ENCODE data around the gene NPM3. TPM values are rescaled to one million over a fixed set of nuclear protein-coding genes. Genes with fewer than 3 reads are reported as not detected.

Gene NPM3
- total RNA-seq, 1 donor from 2014 or later = 151 TPM

DNA sequence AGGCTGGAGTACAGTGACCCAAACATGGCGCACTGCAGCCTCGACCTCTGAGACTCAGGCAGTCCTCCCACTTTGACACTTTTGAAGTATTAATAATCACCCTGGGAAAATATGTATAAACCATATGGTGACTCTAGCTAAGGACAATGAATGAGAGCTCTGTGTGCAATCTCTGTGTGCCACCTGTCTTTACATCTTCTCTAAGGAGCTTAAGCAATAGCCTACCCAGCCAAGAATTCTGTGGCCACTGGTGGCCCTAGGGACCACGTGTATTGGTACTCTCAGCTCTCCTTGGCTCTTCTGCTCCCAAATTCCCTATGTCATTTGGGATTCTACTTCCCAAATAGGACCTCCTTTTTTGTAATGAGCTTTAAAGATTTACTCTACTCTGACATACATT is 31.0 kb downstream of the NPM3 start:
- H3K4me1 Mint-ChIP-seq (ENCODE audit: low read depth) = no peaks in the 10 kb centered on the region
- no peak for DNase-seq (ENCODE audit: low spot score)
- no peaks in the 10 kb centered on the region for H3K36me3 Mint-ChIP-seq (ENCODE audit: low read depth)
- H3K4me3 Mint-ChIP-seq = no peak overlapping the region
- no peak overlapping the region for H3K27ac Mint-ChIP-seq
- intact Hi-C loops (cut with micrococcal nuclease) = no loop called here
- H3K9me3 Mint-ChIP-seq = no peaks in the 10 kb centered on the region
- peaks cover 36% of the 10 kb centered on the region for H3K27me3 Mint-ChIP-seq (ENCODE audit: insufficient read depth)

- Mint-ChIP-seq H3K27me3 (ENCODE audit: insufficient read depth) (peaks cover 23% of the 10 kb centered on the region), H3K27ac (no peak overlapping the region), H3K9me3 (no peaks in the 10 kb centered on the region), H3K4me3 (no peak overlapping the region), H3K36me3 (ENCODE audit: low read depth) (no peaks in the 10 kb centered on the region), H3K4me1 (ENCODE audit: low read depth) (no peaks in the 10 kb centered on the region)
- DNase-seq (ENCODE audit: low spot score) = no peak
- intact Hi-C loops (cut with micrococcal nuclease) = no loop called here
These were observed 33.9 kb downstream of the NPM3 start for GRCh38 chr10:101749047-101750016.

GRCh38 chr10:101748496-101748895 is 34.8 kb downstream of the NPM3 start:
- Mint-ChIP-seq H3K36me3 (ENCODE audit: low read depth) (no peaks in the 10 kb centered on the region), H3K27ac (no peak overlapping the region), H3K9me3 (no peaks in the 10 kb centered on the region), H3K27me3 (ENCODE audit: insufficient read depth) (peaks cover 16% of the 10 kb centered on the region), H3K4me1 (ENCODE audit: low read depth) (no peaks in the 10 kb centered on the region), H3K4me3 (no peak overlapping the region)
- DNase-seq (ENCODE audit: low spot score) = no peak
- intact Hi-C loops (cut with micrococcal nuclease) = no loop called here

- no peaks in the 10 kb centered on the region for H3K9me3 Mint-ChIP-seq
- no peak overlapping the region for H3K4me3 Mint-ChIP-seq
- peaks cover 14% of the 10 kb centered on the region for H3K27me3 Mint-ChIP-seq (ENCODE audit: insufficient read depth)
- DNase-seq (ENCODE audit: low spot score) = no peak
- intact Hi-C loops (cut with micrococcal nuclease) = no loop called here
- no peaks in the 10 kb centered on the region for H3K36me3 Mint-ChIP-seq (ENCODE audit: low read depth)
- H3K4me1 Mint-ChIP-seq (ENCODE audit: low read depth) = no peaks in the 10 kb centered on the region
- H3K27ac Mint-ChIP-seq = no peak overlapping the region
These were observed 38.1 kb downstream of the NPM3 start for GRCh38 chr10:101745074-101745696.

DNA sequence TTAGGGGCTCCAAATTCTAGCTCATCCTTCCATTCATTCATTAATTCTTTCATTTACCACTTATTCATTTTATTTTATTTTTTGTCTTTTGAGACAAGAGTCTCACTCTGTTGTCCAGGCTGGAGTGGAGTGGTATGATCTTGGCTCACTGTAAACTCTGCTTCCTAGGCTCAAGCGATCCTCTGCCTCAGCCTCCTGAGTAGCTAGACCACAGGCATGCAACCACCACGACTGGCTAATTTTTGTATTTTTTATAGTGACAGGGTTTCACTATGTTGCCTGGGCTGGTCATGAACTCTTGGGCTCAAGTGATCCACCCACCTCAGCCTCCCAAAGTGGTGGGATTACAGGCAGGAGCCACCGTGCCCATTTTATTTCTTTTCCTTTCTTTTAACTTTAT is 39.0 kb downstream of the NPM3 start:
- Mint-ChIP-seq H3K9me3 (no peaks in the 10 kb centered on the region), H3K27ac (no peak overlapping the region), H3K27me3 (ENCODE audit: insufficient read depth) (peaks cover 13% of the 10 kb centered on the region), H3K4me3 (no peak overlapping the region), H3K36me3 (ENCODE audit: low read depth) (no peaks in the 10 kb centered on the region), H3K4me1 (ENCODE audit: low read depth) (no peaks in the 10 kb centered on the region)
- no peak for DNase-seq (ENCODE audit: low spot score)
- intact Hi-C loops (cut with micrococcal nuclease) = no loop called here

GRCh38 chr10:101741938-101742337 is 41.3 kb downstream of the NPM3 start:
- no peak for DNase-seq (ENCODE audit: low spot score)
- Mint-ChIP-seq H3K9me3 (no peaks in the 10 kb centered on the region), H3K4me1 (ENCODE audit: low read depth) (no peaks in the 10 kb centered on the region), H3K27ac (no peak overlapping the region), H3K27me3 (ENCODE audit: insufficient read depth) (peaks cover 12% of the 10 kb centered on the region), H3K4me3 (no peak overlapping the region), H3K36me3 (ENCODE audit: low read depth) (no peaks in the 10 kb centered on the region)
- intact Hi-C loops (cut with micrococcal nuclease) = no loop called here

GRCh38 chr10:101736666-101737065 is 46.6 kb downstream of the NPM3 start:
- no peak for DNase-seq (ENCODE audit: low spot score)
- no peaks in the 10 kb centered on the region for H3K9me3 Mint-ChIP-seq
- H3K27me3 Mint-ChIP-seq (ENCODE audit: insufficient read depth) = peaks cover 7% of the 10 kb centered on the region
- intact Hi-C loops (cut with micrococcal nuclease) = no loop called here
- no peak overlapping the region for H3K4me3 Mint-ChIP-seq
- H3K4me1 Mint-ChIP-seq (ENCODE audit: low read depth) = no peaks in the 10 kb centered on the region
- no peaks in the 10 kb centered on the region for H3K36me3 Mint-ChIP-seq (ENCODE audit: low read depth)
- no peak overlapping the region for H3K27ac Mint-ChIP-seq

GRCh38 chr10:101732096-101732495 is 51.1 kb downstream of the NPM3 start:
- Mint-ChIP-seq H3K4me3 (no peak overlapping the region), H3K9me3 (no peaks in the 10 kb centered on the region), H3K27me3 (ENCODE audit: insufficient read depth) (peaks cover 20% of the 10 kb centered on the region), H3K36me3 (ENCODE audit: low read depth) (no peaks in the 10 kb centered on the region), H3K4me1 (ENCODE audit: low read depth) (no peaks in the 10 kb centered on the region), H3K27ac (no peak overlapping the region)
- no peak for DNase-seq (ENCODE audit: low spot score)
- intact Hi-C loops (cut with micrococcal nuclease) = no loop called here

Other genes starting within 250 kb of the NPM3 start
- gene POLL, start 195.2 kb downstream of the NPM3 start, total RNA-seq = 32.4 and 33.5 TPM in 2 replicates
- gene DPCD, start 195.1 kb downstream of the NPM3 start, total RNA-seq = 3.6 and 4.8 TPM in 2 replicates
- 29.2 and 30.5 TPM in 2 replicates for gene FBXW4, start 88.3 kb downstream of the NPM3 start, total RNA-seq
- gene FGF8, start 7.3 kb downstream of the NPM3 start, total RNA-seq = not detected in 2 replicates
- 113 and 117 TPM in 2 replicates for gene OGA, start 35.0 kb upstream of the NPM3 start, total RNA-seq
- 1.4 and 2.5 TPM in 2 replicates for gene KCNIP2, start 60.4 kb upstream of the NPM3 start, total RNA-seq

All from activated T-helper 1 cell treated with anti-CD3 and anti-CD28 coated beads, Interleukin-12 subunit alpha, Interleukin-12 subunit beta, Interleukin-2, Interleukin-4 antibody, amounts not matched to agents 30 ng/mL and 10 ng/mL and 1 ng/mL, durations not matched to agents 14 hours and 24 hours and 36 hours (primary cell).